Large intestine (tissue), 3 donors: Measurements from ENCODE around the gene GPR34. TPM values are rescaled to one million over a fixed set of nuclear protein-coding genes. Genes with fewer than 3 reads are reported as not detected.

ENCODE experiments used
- DNase-seq, 2 donors: peaks; one replicate each; pipeline versions ENCODE4 v3.0.0 to v3.0.0-alpha.2; 2013
- H3K27ac ChIP-seq: one replicate; pipeline ENCODE4 v1.5.1; 2013; ENCODE audit warnings: low read length
- H3K27me3 ChIP-seq: 2 replicates; pipeline ENCODE4 v1.6.1; 2013; ENCODE audit warnings: low read length; ENCODE audit not compliant: control insufficient read depth, insufficient read depth
- H3K36me3 ChIP-seq: 2 replicates; pipeline ENCODE4 v1.6.1; 2013; ENCODE audit warnings: low read length; ENCODE audit not compliant: control insufficient read depth, insufficient read depth
- H3K4me1 ChIP-seq: one replicate; pipeline ENCODE4 v1.6.1; 2013; ENCODE audit warnings: low read length; ENCODE audit not compliant: control insufficient read depth, insufficient read depth
- H3K4me3 ChIP-seq: one replicate; pipeline ENCODE4 v1.5.1; 2013; ENCODE audit warnings: low read length
- H3K9me3 ChIP-seq: one replicate; pipeline ENCODE4 v1.6.1; 2013; ENCODE audit warnings: mild to moderate bottlenecking, low read depth, low read length, moderate library complexity; ENCODE audit not compliant: control insufficient read depth
- WGBS: methylation state at CpG from one replicate; pipeline ENCODE4 v1.1.5; 2013; ENCODE audit warnings: low lambda C conversion rate; ENCODE audit not compliant: insufficient coverage; 5-methylcytosine and 5-hydroxymethylcytosine counted together
- polyA plus RNA-seq: library from polyadenylated mRNA; unstranded; fragments of 120-200 nt; gene quantifications from one replicate; pipeline ENCODE4 v1.2.1, GENCODE V29; 2013

GPR34 gene
- polyA plus RNA-seq, 1 donor = 10.5 TPM

- Histone ChIP-seq H3K9me3 (no peaks in the 10 kb centered on the region), H3K27ac (no peak overlapping the region), H3K4me3 (no peak overlapping the region), H3K27me3 (no peaks in the 10 kb centered on the region), H3K36me3 (no peaks in the 10 kb centered on the region), H3K4me1 (no peaks in the 10 kb centered on the region)
- peak in 1 of 2 donors; percentile 11 for DNase-seq
- WGBS = no CpG with 5 or more reads among the region's 2 CpGs
Observed at GRCh38 chrX:41730081-41730480, 41.3 kb downstream of the GPR34 start.

- H3K4me3 ChIP-seq = no peak overlapping the region
- no peak overlapping the region for H3K27ac ChIP-seq
- 60% methylated on average over 1 of the region's 2 CpGs for WGBS
- H3K4me1 ChIP-seq = no peaks in the 10 kb centered on the region
- H3K9me3 ChIP-seq = no peaks in the 10 kb centered on the region
- no peaks in the 10 kb centered on the region for H3K36me3 ChIP-seq
- no peak for DNase-seq
- no peaks in the 10 kb centered on the region for H3K27me3 ChIP-seq
Observed at GRCh38 chrX:41732260-41732659, 43.5 kb downstream of the GPR34 start.

GRCh38 chrX:41733939-41734338, 45.2 kb downstream of the GPR34 start:
- no peak overlapping the region for H3K4me3 ChIP-seq
- H3K36me3 ChIP-seq = no peaks in the 10 kb centered on the region
- no peaks in the 10 kb centered on the region for H3K27me3 ChIP-seq
- no peaks in the 10 kb centered on the region for H3K4me1 ChIP-seq
- WGBS = no CpG with 5 or more reads among the region's 1 CpG
- H3K27ac ChIP-seq = no peak overlapping the region
- DNase-seq = no peak
- H3K9me3 ChIP-seq = no peaks in the 10 kb centered on the region

GRCh38 chrX:41734530-41734929, 45.8 kb downstream of the GPR34 start:
- no peak for DNase-seq
- Histone ChIP-seq H3K27ac (no peak overlapping the region), H3K4me1 (no peaks in the 10 kb centered on the region), H3K36me3 (no peaks in the 10 kb centered on the region), H3K9me3 (no peaks in the 10 kb centered on the region), H3K27me3 (no peaks in the 10 kb centered on the region), H3K4me3 (no peak overlapping the region)
- WGBS = no CpG with 5 or more reads among the region's 1 CpG

- no CpG with 5 or more reads among the region's 7 CpGs for WGBS
- Histone ChIP-seq H3K27me3 (no peaks in the 10 kb centered on the region), H3K9me3 (no peaks in the 10 kb centered on the region), H3K4me1 (peaks cover 2% of the 10 kb centered on the region), H3K36me3 (no peaks in the 10 kb centered on the region), H3K27ac (no peak overlapping the region), H3K4me3 (no peak overlapping the region)
- DNase-seq = no peak
Observed at GRCh38 chrX:41737065-41737464, 48.3 kb downstream of the GPR34 start.

GRCh38 chrX:41739871-41740270, 51.1 kb downstream of the GPR34 start:
- Histone ChIP-seq H3K27ac (no peak overlapping the region), H3K36me3 (peaks cover 5% of the 10 kb centered on the region), H3K4me1 (peaks cover 2% of the 10 kb centered on the region), H3K4me3 (no peak overlapping the region), H3K9me3 (no peaks in the 10 kb centered on the region), H3K27me3 (no peaks in the 10 kb centered on the region)
- WGBS = no CpG with 5 or more reads among the region's 1 CpG
- no peak for DNase-seq

Other genes starting within 250 kb of the GPR34 start
- gene NYX, start 241.6 kb upstream of the GPR34 start, polyA plus RNA-seq = 0.10 TPM
- 1.4 TPM for gene GPR82, start 35.2 kb downstream of the GPR34 start, polyA plus RNA-seq
- 71.3 TPM for gene CASK, start 234.6 kb downstream of the GPR34 start, polyA plus RNA-seq